Measurements from ENCODE around the gene POGLUT2.
"Not testable (repeated sequence)": the region's sequence is repeated elsewhere in the genome, so short reads cannot be mapped to it uniquely, and the experiment has no call there.

The POGLUT2 gene

GRCh38 chr13:102805680-102806079, 6.9 kb upstream of the POGLUT2 start:
- no peak for DNase-seq

- peak; percentile 88 for DNase-seq
Measured at GRCh38 chr13:102800145-102801041, 1.6 kb upstream of the POGLUT2 start.

DNA sequence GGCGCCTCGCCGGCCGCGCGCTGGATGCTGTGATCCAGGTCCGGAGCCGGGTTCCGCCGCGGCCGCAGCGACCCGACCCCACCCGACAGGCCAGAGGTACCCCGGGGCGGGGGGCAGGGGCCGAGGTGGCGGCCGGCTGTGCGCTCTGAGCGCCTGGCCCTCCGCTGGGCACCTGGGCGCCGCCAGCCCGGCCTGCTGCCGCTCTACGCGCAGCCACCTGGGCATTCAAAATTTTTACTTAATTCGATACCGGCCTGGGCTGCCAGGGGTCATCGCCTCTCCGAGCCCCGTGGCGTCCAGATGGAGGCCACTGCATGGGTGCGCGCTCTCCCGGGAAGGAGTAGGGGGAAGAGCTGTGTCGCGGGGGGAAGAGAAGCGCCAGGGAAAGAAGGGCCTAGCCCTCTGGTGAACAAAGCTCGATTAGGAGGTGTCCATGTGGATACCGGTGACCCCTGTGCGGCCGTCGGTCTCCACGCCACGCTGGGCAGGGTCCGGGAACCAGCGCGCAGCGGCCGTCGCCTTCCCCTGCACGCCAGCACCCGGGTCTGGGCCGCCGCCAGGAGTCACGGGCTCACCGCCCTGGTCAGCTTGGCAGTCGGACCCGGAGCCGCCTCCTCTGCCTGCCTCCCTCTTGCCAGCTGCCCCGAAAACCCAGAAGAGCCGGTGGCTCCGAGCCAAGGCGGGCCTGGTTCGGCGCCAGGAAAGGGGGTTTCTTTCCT, 809 bp upstream of the POGLUT2 start:
- no peak for DNase-seq

- DNase-seq: no peak
Measured at GRCh38 chr13:102793611-102794355, 5.0 kb downstream of the POGLUT2 start.

- DNase-seq: no peak
Measured at GRCh38 chr13:102792396-102792795, 6.4 kb downstream of the POGLUT2 start.

DNA sequence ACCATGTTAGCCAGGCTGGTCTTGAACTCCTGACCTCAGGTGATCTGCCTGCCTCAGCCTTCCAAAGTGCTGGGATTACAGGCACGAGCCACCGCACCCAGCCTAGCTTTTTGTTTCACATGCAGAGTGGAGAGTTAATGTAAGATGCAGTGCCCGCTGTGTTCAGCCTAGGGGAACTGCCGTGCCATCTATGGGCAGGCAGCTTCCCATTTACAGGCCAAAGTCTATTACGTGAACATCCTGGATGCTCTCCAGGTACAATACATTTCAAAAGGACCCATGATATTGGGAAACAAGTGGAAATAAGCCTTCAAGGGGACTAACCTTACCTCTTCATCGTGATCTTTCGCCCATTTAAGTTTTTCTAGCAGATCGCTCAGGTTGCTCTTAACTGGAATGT, 10.1 kb downstream of the POGLUT2 start:
- DNase-seq: no peak

DNA sequence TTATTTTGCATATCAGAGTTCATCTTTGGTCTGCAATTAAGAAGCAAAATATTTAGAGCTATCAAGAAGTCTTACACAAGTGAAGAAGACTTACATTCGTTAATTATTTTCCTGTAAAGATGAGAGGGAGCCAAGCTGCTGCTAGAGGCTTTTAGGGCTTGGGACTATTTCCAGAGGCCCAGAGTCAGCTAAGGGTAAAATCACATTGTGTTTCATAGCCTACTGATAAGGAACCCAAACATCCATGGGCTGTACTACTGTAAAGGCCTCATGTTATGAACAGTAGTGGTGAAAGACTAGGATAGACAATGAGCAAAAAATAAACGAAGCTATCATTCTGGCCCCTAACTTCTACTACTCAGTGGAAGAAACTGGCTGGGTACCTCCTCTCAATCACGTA, 14.3 kb downstream of the POGLUT2 start:
- no peak for DNase-seq

DNA sequence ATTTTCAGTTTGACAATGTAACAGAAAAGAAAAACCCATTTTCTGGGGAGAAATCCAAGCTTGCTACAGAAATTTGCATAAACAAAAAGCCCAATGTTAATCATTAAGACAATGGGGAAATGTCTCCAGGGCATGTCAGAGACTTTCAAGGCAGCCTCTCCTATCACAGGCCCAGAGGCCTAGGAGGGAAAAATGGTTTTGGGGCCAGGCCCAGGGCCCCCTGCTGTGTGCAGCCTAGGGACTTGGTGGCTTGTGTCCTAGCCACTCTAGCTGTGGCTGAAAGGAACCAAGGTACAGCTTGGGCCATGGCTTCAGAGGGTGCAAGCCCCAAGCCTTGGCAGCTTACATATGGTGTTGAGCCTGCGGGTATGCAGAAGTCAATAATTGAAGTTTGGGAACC, 17.2 kb downstream of the POGLUT2 start:
- DNase-seq: no peak

DNA sequence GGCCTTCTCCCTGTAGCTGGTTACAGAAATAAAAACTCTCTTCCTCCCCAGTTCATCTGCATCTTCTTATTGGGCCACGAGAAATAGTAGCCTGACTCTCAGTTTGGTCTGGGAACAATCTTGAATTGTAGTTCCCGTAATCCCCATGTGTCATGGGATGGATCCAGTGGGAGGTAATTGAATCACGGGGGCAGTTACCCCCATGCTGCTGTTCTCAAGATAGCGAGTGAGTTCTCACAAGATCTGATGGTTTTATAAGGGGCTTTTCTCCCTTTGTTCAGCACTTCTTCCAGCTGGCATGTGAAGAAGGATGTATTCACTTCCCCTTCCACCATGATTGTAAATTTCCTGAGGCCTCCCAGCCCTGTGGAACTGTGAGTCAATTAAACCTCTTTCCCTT, 18.1 kb downstream of the POGLUT2 start:
- DNase-seq: not testable (repeated sequence)

DNA sequence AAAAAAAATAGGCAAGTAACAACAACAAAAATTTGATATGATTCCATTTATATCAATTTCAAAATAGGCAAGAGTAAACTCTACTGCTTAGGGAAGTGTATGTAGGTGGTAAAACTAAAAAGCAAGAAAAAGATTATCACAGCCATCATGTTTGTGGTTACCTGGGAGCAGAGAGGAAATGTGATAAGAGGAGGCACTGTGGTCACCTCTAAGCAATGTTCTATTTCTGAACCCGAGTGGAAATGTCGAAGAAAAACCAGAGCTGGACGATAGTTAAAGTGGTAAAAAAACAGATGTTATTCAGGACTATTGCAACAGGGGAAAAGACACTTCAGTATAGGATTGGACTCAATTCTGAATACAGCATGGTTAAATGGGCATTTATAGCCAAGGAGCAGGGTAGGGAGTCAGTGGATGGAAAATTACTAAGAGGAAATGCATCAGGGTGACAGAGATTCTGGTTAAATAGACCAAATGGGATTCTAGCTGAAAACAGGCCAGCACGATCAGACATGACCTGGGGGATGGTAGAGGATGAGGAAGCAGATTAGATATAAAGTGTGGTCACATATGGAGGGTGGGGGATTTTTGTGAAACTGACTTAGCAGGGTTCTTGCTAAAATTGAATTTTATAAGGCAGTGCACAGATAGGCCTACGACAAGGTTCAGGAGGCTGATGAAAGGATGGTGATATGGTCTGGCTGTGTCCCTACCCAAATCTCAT, 19.2 kb downstream of the POGLUT2 start:
- no peak for DNase-seq

- DNase-seq: no peak
Measured at GRCh38 chr13:102777736-102778135, 21.0 kb downstream of the POGLUT2 start.

- DNase-seq: no peak
Measured at GRCh38 chr13:102776271-102776670, 22.5 kb downstream of the POGLUT2 start.

GRCh38 chr13:102774591-102775520, 23.9 kb downstream of the POGLUT2 start:
- no peak for DNase-seq

- no peak for DNase-seq
Measured at GRCh38 chr13:102774214-102774568, 24.6 kb downstream of the POGLUT2 start.

- peak; percentile 92 for DNase-seq
Measured at GRCh38 chr13:102773441-102774213, 25.1 kb downstream of the POGLUT2 start, which contains the start of gene TEX30. TEX30 (minus strand) TSS chr13:102773786; CDS start chr13:102770026, 3,760 bp downstream.

DNA sequence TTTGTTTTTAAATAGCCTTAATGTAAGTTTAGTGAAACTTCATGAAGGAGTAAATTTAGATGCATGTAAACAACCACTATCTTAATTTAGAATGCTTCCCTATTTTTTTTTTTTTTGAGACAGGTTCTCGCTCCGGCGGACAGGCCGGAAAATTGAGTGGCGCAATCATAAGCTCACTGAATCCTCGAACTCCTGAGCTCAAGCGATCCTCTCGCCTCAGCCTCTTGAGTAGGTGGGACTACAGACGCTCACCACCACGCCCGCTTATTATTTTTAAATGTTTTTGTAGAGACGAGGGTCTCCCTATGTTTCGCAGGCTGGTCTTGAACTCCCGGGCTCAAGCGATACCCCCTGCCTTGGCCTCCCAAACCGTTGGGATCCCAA, 26.7 kb downstream of the POGLUT2 start:
- DNase-seq: no peak

DNA sequence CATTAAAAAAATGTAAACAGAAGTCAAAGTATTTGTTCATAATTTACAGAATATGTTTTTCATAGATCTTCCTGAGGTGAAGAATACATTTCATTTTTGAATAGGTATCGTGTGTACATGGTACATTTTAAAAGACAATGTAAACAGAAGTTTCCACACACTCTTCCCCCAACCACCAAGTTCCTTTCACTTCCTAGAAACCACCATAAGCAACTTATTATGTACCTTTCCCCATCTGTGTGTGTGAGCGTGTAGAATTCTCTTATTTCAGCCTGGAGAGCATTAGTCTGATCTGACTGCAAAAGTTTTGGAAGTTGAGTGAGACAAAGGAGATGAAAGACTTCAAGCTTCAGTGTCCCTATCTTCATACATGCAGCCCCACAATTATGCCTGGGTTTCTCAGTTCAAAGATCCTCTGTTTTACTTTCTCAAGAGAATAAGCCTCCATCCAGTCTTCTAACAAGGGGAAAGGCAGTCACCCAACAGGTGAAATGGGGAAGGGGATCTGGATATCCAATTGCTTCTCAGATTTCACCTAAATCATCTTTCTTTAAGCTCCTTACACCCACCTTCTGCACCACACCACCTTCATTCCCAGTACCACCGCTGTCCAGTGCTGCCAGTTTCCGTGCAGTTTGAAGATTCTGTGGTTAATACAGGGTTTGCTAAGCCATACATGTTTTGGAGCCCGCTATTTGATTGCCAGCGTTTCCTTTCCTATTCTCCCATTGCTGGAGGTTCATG, 27.3 kb downstream of the POGLUT2 start:
- DNase-seq: no peak

DNA sequence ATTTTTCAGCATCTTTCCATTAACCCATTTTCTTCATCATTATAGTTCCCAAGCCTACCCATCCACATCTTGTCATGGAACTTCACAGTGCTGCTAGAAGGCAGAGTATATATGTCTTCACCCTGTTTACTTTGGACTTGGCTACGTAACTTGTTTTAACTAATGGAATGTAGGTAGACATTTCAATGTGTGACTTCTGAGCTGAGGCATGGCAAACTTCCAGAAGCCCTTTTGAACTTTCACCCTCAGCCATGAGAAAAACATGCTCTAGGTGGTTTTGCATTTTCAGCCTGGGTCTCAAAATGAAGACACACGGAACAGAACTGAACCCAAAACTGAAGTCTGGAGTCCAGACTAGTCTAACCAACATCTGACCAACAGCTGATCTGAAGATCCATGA, 28.3 kb downstream of the POGLUT2 start:
- no peak for DNase-seq

DNA sequence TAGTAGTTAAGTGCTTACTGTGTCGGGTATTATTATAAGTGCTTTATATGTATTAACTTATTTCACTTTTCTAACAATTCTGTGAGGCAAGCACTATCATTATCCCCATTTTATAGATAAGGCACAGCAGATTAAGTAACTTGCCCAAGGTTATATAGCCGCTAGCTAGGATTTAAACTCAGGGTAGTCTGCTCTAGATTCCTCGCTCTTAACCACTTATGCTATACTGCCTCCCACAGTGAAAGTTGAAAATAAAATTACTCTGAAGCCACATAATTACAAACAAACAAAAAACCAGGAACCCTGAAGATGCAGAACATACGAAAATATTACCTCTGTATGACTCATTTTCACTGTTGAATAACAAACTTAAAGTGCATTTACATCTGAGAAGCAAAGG, 29.1 kb downstream of the POGLUT2 start:
- no peak for DNase-seq

GRCh38 chr13:102768909-102769308, 29.9 kb downstream of the POGLUT2 start:
- DNase-seq: no peak

All from femur (tissue), 1 donor.